Stimulated activated CD8-positive, alpha-beta memory T cell treated with anti-CD3 and anti-CD28 coated beads, Interleukin-7, amount 100 ng/mL, for 4 hours (primary cell): Measurements from ENCODE around the gene CCL2.

Source experiments
- DNase-seq, 2 donors: peaks; one replicate each; pipeline ENCODE4 v3.0.0-alpha.2; 2020; ENCODE audit warnings: low read depth in 2 of 2

The CCL2 gene

GRCh38 chr17:34241062-34241461 lies 14.0 kb upstream of the CCL2 start:
- no peak for DNase-seq

- no peak for DNase-seq
Observed at GRCh38 chr17:34242587-34243363, 12.3 kb upstream of the CCL2 start.

GRCh38 chr17:34243364-34244320 lies 11.4 kb upstream of the CCL2 start:
- no peak for DNase-seq

GRCh38 chr17:34245351-34245905 lies 9.7 kb upstream of the CCL2 start:
- DNase-seq, result no peak

- no peak for DNase-seq
Observed at GRCh38 chr17:34246446-34246845, 8.6 kb upstream of the CCL2 start.

- DNase-seq, result no peak
Observed at GRCh38 chr17:34246881-34247280, 8.2 kb upstream of the CCL2 start.

- DNase-seq, result no peak
Observed at GRCh38 chr17:34248511-34249024, 6.5 kb upstream of the CCL2 start.

- no peak for DNase-seq
Observed at GRCh38 chr17:34249061-34249460, 6.0 kb upstream of the CCL2 start.

GRCh38 chr17:34249478-34249877 lies 5.6 kb upstream of the CCL2 start:
- no peak for DNase-seq

GRCh38 chr17:34251186-34251585 lies 3.9 kb upstream of the CCL2 start:
- DNase-seq, result no peak

GRCh38 chr17:34252095-34252443 lies 3.0 kb upstream of the CCL2 start:
- DNase-seq, result no peak

GRCh38 chr17:34252444-34253138 lies 2.5 kb upstream of the CCL2 start:
- DNase-seq, result no peak

GRCh38 chr17:34253139-34253525 lies 2.0 kb upstream of the CCL2 start:
- DNase-seq, result no peak

GRCh38 chr17:34254146-34254545 lies 939 bp upstream of the CCL2 start:
- DNase-seq, result no peak

- no peak for DNase-seq
Observed at GRCh38 chr17:34255381-34255732, 272 bp downstream of the CCL2 start.

GRCh38 chr17:34255841-34256240 lies 756 bp downstream of the CCL2 start:
- DNase-seq, result no peak

GRCh38 chr17:34257299-34257985 lies 2.4 kb downstream of the CCL2 start:
- no peak for DNase-seq

GRCh38 chr17:34257986-34258326 lies 2.9 kb downstream of the CCL2 start:
- DNase-seq, result no peak

GRCh38 chr17:34259146-34259545 lies 4.1 kb downstream of the CCL2 start:
- no peak for DNase-seq

- no peak for DNase-seq
Observed at GRCh38 chr17:34260861-34261260, 5.8 kb downstream of the CCL2 start.

GRCh38 chr17:34261568-34262337 lies 6.7 kb downstream of the CCL2 start:
- DNase-seq, result no peak
